GM10847 (cell line): ENCODE measurements around the gene KIRREL3.

ENCODE experiments used
- POLR2A ChIP-seq: IDR thresholded peaks from 2 replicates; pipeline ENCODE4 v1.6.1; 2011; ENCODE audit not compliant: insufficient read length; ENCODE audit errors: extremely low read depth

KIRREL3 gene

DNA sequence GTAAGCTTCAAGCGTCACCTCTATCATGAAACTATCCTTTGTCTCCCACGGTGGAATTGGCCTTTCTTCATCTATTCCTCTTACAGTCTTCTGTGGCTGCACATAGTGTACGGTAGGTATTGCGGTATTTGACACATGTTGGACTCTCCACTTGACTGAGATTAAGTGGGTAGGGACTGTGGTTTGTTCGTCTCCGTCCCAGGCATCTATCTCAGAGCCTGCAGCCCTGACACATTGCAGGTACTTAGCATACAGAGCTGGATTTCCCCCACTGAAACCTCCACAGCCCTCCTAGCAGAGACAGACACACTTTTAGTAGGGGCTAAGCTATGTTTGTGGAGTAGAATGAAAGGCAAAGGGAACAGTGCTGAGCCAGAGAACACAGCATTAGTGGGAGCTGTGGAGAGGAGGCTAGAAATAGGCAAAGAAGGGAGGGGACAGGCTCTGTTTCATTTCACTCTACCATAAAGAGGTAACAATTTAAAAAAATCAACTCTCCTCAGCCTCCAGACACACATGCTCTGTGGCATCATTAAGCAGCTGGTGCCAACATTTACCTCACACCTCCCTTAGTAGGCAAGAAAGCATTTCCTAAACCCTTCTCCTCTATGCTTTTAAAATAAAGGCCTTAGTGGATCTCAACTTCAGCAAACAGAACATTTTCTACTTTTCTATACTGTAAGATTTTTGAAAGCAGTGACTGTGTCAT is 277.5 kb downstream of the KIRREL3 start:
- no peak for TF ChIP-seq POLR2A

DNA sequence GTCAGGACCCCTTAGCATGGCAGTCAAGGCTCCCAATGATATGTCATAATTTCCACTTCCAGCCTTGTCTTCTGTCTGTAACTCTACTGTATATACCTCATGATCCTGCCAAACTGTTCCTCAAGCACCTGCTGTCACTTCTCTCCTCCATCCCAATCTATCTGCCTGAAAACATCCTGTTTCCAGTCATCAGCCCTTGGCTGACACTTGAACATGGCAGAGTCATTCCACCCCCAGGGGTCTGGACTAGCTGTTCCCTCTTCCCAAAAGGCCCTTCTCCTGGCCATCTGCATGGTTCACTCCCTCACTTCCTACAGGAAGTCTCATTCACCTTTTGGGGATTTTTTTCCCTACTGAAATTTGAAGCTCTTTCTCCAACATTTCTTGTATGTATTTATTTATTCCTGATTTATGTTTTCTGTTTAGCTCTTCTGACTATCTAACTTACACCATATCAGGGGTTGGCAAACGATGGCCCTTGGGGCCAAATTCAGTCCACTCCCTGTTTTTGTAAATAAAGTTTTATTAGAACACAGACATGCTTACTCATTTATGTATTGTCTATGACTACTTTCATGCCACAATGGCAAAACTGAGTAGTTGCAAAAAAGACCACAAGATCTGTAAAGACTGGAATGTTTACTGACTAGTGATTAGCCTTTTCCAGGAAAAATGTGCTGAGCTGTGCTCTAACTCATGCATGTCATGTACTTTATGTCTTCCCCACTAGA is 278.4 kb downstream of the KIRREL3 start:
- no peak for TF ChIP-seq POLR2A

DNA sequence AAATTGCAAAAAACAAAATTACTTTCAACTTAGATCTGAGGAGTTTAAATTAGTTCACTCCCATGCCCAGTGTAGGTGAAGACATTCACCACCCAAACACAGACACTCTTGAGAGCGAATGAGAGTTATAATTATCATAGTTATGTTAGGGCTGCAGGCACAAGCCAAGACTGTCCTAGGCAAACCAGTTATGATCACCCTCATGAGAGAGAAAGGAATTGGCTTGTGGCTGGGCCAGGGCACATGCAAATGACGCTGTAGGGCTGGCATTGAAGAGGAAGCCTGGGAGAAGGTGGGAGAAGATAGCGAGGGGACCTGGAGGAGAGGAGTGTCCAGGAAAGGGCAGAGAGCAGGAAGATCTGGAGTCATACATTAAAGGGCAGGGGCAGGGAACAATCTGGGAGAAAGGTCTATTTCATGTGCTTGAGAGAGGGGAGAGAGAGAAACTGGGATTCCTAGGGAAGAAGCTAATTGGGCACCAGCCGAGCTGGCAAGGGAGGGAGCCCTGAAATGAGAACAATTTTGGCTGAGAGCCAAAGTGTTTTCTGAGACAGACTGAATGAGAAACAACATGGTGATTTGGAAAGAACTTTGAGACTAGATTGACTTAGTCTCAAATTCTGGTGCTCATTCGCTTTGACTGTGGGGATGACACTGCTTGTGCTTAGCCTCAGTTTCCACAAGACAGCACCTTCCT is 279.9 kb downstream of the KIRREL3 start:
- no peak for TF ChIP-seq POLR2A

DNA sequence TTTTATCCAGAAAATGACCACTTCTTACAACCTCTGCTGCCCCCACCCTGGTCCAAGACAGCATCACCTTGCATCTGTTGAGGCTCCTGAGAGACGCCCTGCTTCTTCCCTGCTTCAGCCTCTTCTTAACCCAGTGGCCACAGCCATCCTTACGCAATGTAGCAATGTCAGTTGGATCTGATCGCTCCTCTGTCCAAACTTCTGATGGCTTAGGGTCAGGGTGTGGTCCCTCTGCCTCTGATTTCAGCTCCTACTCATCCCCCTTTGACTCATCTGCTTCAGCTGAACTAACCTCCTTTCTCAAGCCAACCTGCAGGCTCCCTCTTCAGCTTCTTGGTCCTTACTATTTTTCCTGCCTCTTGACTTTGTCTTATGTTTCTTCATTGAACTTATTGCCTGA is 280.8 kb downstream of the KIRREL3 start:
- no peak for TF ChIP-seq POLR2A

DNA sequence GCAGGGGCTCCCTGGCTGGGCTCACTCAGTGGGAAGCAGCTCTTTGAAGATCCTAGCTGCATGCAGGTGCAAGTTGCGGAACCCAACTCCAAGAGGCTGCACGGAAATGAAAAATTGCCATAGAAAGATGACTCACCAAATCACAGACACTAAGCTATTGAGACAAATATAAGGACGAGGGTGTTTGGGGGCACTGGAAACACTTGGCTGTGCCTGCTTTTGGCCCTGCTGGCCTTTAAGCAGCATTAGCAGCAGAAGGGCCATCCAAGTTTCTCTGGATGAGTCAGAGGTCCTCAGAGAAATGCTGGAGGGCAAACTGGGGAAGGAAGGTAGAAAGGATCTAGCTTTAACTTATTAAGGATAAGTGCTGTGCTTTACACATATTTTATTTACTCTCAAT is 282.3 kb downstream of the KIRREL3 start:
- no peak for TF ChIP-seq POLR2A

DNA sequence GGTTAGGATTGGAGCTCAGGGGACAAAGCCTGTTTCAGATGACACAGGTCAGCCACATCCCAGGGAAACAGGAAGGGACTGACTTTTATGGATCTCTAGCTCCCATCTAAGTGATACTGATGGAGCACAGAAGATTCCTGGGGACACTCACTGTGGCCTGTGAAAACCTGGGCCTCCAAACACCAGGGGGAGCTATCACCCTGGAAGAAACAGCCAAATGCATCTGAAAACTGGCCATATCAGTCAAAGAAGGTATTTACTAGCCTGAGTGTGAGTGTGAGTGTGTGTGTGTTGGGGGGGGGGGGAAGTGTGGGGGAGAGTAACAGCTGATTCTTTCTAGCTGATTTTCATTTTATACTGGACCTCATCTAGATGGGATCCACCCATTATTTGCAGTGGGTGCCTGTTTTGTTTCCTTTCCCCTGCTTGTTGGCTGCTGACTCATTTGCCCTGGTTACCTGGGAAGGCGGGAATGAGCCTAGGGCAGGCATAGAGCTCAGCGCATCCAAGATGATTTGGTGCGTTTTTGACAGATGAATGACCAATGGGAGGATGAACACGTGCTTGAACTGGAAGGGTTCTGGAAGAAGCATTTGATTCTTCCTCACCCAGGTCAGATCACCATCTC is 284.0 kb downstream of the KIRREL3 start:
- TF ChIP-seq POLR2A: no peak

DNA sequence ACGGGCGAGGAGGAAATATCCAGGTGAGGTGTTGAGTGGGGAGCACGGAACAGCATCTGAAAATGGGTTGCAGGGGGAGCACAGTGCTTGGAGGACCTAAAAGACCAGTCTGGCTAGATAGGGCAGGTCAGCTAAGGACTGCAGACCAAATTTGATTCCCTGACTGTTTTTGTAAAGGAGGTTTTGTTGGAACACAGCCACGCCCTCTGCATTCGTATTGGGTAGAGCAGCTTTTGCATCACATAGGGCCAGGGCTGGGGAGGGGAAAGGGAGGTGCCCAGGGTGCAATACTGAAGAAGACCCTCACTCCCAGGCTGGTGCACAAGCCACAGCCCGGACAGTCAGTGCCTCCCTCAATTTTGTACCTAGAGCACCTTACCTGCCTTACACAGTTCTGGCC is 286.8 kb downstream of the KIRREL3 start:
- TF ChIP-seq POLR2A: no peak

DNA sequence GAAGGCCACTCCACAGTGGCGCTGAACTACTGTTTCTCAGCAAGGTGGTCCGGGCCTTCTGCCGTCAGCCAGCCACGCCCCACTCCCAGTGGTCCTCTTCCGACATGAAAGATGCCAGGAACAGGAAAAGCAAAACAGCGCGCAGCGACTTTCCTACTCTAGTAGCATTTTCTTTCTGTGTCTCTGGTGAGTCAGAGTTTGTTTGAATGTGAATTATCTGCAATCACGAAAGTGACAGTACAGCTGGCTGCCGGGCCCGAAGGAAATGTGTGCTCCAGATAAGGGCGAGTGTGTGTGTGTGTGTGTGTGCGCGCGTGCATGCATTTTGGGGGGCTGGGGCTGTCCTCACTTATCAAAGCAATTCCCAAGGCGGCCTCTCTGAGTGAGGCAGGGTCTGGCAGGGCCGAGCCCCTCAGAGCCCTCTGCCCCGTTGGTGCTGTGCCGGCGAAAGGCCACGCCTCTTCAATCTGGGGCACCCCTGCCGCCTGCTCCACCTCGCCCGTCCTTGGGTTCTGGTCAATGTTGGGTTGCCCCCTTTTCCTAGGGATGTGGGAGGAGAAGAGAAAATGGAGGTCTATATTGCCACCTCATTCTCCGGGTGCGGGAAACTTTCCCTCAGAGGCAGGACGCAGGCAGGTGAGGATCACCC is 288.5 kb downstream of the KIRREL3 start:
- no peak for TF ChIP-seq POLR2A

DNA sequence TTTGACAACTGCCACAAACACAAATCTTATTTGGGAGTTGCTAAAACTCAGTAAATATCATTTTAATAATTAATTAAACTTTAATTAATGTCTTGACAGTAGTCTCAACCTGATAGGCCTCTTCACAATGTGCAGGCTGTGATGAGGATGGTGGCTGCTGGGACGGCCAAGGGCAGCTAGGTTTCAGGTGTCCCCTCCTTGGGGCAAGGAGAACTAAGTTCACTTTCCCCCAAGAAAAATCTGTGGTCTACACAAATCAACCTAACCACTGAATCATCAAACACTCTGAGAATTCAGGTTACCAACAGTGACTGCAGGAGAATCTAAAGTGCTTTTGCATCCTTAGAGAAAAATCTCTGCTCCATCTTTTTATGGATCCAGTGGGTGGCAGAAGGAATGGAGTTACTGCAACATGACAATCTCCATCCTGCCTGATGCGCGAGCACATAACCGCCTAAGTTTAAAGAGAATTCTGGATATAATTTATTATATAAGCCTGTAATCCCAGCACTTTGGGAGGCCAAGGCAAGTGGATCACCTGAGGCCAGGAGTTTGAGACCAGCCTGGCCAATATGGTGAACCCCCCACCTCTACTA is 289.7 kb downstream of the KIRREL3 start:
- no peak for TF ChIP-seq POLR2A

DNA sequence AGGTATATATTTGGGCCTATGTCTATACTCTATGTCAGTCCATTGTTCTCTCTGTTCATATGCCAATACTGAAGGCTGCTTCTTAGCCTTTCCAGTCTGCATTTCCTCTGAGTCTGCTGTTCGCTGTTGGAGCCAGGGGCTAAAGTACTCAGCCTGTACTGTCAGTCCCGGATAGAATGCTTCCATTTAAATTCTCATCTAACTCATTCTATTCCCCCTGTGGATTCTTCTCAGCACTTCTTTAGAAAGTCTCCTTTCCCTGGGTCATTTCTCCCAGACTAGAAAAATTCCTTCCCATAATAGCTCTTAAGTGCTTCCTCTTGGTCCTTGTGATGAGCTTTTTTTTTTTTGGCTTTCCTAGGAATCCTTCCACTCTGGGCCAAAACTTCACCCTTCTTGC is 293.1 kb downstream of the KIRREL3 start:
- TF ChIP-seq POLR2A: no peak

DNA sequence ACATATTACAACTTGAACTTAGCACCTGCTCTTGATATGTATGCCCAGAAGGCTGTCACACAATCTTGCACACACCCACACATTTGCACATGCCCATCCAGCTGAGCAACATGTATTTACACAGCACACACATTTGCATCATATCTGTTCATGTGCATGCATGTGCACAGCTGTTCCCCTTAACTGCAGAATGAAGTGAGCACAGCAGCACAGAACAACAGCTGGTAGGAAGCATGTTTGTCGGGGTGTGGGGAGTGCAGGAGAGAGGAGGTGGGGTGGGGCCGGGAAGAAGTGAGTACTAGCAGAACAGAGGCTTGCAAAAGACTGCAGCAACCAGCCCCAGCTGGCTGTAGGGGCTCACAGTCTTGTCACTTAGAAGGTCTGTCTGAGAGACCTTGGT is 296.5 kb downstream of the KIRREL3 start:
- no peak for TF ChIP-seq POLR2A

DNA sequence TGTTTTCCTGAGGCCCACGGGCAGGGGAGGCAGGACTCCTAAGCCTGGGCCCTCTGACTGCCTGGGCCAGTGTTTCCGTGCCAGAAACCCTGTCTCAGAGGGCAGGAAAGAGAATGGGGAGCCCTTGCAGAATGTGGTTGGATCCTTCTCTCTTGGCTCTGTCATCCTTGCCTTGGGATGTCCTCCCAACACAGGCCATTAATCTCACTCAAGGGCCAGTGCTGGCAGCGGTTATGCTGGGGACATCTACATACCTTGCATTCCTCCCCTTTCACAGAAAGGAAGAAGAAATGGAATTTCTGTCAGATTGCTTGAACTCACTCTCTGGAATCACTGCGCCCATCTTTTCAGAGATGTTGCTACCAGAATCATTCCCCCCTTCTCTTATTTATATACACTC is 296.9 kb downstream of the KIRREL3 start:
- TF ChIP-seq POLR2A: no peak

DNA sequence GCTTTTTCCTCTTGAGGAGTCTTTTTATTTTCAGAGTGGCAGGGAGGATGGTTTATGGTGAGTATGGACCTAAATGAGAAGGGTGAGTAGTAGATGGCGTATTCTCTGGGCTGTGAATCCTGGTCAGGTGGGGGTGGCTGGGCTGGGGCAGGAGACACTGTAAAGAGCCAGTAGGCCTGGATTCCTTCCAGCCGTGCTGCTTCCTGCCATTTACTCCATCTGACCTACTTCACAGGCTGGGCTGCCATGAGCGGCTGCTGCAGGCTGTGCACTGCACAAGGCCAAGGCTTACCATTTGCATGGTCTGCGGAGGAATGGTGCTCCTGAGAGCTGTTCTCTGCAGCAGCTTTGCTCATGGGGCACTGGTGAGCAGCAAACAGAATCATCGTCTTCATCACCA is 297.6 kb downstream of the KIRREL3 start:
- no peak for TF ChIP-seq POLR2A

DNA sequence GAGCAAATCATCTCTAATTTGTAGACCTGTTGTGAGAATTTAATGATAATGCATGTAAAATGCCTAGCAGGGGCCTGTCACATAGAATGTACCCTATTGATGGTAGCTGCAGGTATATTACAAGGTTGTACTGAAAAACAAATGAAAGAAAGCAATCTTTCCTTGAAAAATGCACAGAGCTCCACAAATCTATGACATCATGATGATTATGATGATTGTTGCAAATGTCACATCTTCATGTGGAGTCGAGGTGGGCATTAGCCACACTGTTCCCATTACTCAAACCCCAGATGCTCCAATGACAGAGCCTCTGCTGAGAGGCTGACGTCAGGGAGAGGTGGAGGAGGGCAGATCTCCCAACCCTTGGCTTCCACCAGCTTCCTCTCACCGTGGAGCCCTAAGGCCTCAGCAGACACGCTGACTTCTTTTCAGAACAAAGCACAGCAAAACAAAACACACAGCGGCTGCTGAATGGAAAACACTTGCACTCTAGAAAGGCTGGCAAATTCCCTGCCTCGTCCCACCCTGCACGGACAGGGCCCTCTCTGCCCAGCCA is 298.3 kb downstream of the KIRREL3 start:
- TF ChIP-seq POLR2A: no peak

DNA sequence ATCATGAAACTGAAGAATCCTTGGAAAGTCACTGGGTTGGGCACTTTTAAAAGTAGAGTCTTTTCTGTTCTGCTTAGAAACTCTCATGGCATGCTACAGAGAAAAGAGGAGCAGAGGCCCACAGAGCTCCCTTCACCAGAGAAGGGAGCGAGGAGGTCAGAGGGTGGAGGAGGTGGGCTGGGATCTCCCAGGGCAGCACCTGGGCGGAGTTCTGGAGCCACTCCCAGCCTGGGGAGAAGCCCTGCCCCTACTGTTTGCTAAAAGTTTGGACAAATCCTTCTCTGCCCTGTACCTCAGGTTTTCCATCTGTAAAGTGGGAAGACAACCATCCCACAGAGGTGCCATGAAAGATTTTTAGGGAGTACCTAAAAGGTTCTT is 299.1 kb downstream of the KIRREL3 start:
- TF ChIP-seq POLR2A: no peak
